Measurements from ENCODE around the gene SDHAF3.

GRCh38 chr7:97198596-97198995 is 81.1 kb downstream of the SDHAF3 start:
- TF ChIP-seq CTCF (conservative IDR thresholded peaks at IDR 0.05 in 1 of 2, IDR thresholded peaks at IDR 0.05 in 1 of 2; ENCODE audit: low read depth in 1 of 2, low read length in 2 of 2): no peak
- TF ChIP-seq EZH2 (IDR thresholded peaks at IDR 0.05; ENCODE audit: low read length, missing control alignments): no peak

Data from fibroblast of lung (primary cell).